ENCODE measurements around the gene NHLRC3.

DNA sequence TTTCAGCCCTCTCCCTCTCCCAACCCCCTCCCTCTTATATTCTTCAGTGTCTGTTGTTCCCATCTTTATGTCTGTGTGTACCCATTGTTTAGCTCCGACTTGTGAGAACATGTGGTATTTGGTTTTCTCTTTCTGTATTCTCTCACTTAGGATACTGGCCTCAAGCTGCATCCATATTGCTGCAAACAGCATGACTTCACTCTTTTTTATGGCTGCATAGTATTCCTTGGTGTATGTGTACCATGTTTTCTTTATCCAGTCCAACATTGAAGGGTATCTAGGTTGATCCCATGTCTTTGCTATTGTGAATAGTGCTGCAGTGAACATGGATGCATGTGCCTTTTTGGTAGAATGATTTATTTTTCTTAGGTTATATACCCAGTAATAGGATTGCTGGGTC lies 17.8 kb downstream of the NHLRC3 start:
- TF ChIP-seq POLR2AphosphoS5 (IDR thresholded peaks at IDR 0.05; ENCODE audit: insufficient read depth in 1 of 2, low read depth in 1 of 2): no peak
- TF ChIP-seq, protein P1, sequence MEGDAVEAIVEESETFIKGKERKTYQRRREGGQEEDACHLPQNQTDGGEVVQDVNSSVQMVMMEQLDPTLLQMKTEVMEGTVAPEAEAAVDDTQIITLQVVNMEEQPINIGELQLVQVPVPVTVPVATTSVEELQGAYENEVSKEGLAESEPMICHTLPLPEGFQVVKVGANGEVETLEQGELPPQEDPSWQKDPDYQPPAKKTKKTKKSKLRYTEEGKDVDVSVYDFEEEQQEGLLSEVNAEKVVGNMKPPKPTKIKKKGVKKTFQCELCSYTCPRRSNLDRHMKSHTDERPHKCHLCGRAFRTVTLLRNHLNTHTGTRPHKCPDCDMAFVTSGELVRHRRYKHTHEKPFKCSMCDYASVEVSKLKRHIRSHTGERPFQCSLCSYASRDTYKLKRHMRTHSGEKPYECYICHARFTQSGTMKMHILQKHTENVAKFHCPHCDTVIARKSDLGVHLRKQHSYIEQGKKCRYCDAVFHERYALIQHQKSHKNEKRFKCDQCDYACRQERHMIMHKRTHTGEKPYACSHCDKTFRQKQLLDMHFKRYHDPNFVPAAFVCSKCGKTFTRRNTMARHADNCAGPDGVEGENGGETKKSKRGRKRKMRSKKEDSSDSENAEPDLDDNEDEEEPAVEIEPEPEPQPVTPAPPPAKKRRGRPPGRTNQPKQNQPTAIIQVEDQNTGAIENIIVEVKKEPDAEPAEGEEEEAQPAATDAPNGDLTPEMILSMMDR (IDR thresholded peaks at IDR 0.05): no peak
- TF ChIP-seq POLR2A (IDR thresholded peaks at IDR 0.05): no peak

Measured in vagina (tissue), 2 donors.